HepG2 (cell line): ENCODE measurements around the gene ZNF747. TPM values are rescaled to one million over a fixed set of nuclear protein-coding genes. Genes with fewer than 3 reads are reported as not detected.
A peak's percentile ranks its signal among the peaks of the same experiment; 100 is the strongest.

Experiments
- BRCA1 ChIP-seq: sonication (generic); formaldehyde crosslinking; IDR thresholded peaks from 2 replicates; pipeline ENCODE4 v1.4.0; 2020; ENCODE audit warnings: missing genetic modification reagents
- DPF2 ChIP-seq: sonication (generic); formaldehyde crosslinking; IDR thresholded peaks from 2 replicates; pipeline ENCODE4 v1.4.0; 2020; ENCODE audit warnings: mild to moderate bottlenecking, low read depth, missing genetic modification reagents, borderline replicate concordance
- E2F1 ChIP-seq: sonication (generic); formaldehyde crosslinking; IDR thresholded peaks from 2 replicates; pipeline ENCODE4 v1.5.0; 2020; ENCODE audit warnings: missing genetic modification reagents
- HES4 ChIP-seq: sonication (generic); formaldehyde crosslinking; IDR thresholded peaks from 2 replicates; pipeline ENCODE4 v1.9.0; 2021; ENCODE audit warnings: mild to moderate bottlenecking, missing genetic modification reagents, borderline replicate concordance
- KDM5B ChIP-seq: sonication (generic); formaldehyde crosslinking; IDR thresholded peaks from 2 replicates; pipeline ENCODE4 v1.4.0; 2020; ENCODE audit warnings: missing genetic modification reagents, mild to moderate bottlenecking, borderline replicate concordance
- MYC ChIP-seq: sonication (generic); formaldehyde crosslinking; IDR thresholded peaks from 2 replicates; pipeline ENCODE4 v1.9.0; 2021; ENCODE audit warnings: missing genetic modification reagents, borderline replicate concordance
- NFKBIZ ChIP-seq: IDR thresholded peaks from 2 replicates; pipeline ENCODE4 v1.6.1; 2018; ENCODE audit warnings: missing genetic modification reagents, missing compliant biosample characterization
- PITX1 ChIP-seq: sonication (generic); formaldehyde crosslinking; IDR thresholded peaks from 2 replicates; pipeline ENCODE4 v1.5.1; 2020; ENCODE audit warnings: mild to moderate bottlenecking, missing genetic modification reagents
- SALL2 ChIP-seq: sonication (generic); formaldehyde crosslinking; IDR thresholded peaks from 2 replicates; pipeline ENCODE4 v1.8.1; 2023; ENCODE audit warnings: mild to moderate bottlenecking, missing genetic modification reagents, inconsistent platforms
- ZBTB4 ChIP-seq: sonication (generic); formaldehyde crosslinking; IDR thresholded peaks from 2 replicates; pipeline ENCODE4 v1.4.0; 2020; ENCODE audit warnings: missing genetic modification reagents, mild to moderate bottlenecking, borderline replicate concordance
- ZBTB7B ChIP-seq: sonication (generic); formaldehyde crosslinking; IDR thresholded peaks from 2 replicates; pipeline ENCODE4 v1.4.0; 2020; ENCODE audit warnings: missing genetic modification reagents
- ZFP36 ChIP-seq: fragments of 150-350 bp; IDR thresholded peaks from 2 replicates; pipeline ENCODE4 v1.6.1; 2018; ENCODE audit warnings: borderline replicate concordance, low read length, low read depth; ENCODE audit not compliant: partially characterized antibody
- ZFY ChIP-seq: sonication (generic); formaldehyde crosslinking; IDR thresholded peaks from 2 replicates; pipeline ENCODE4 v1.4.0; 2020; ENCODE audit warnings: missing genetic modification reagents
- ZNF552 ChIP-seq: sonication (generic); formaldehyde crosslinking; IDR thresholded peaks from 2 replicates; pipeline ENCODE4 v1.9.0; 2022; ENCODE audit warnings: missing genetic modification reagents, mild to moderate bottlenecking, borderline replicate concordance
- polyA plus RNA-seq, 8 experiments: library from polyadenylated mRNA; depleted of rRNA in 3 of 8; stranded (reverse) in 7 of 8; unstranded in 1 of 8; fragments of >200 nt; fragmentation: Illumina TruSeq in 4 of 8; extraction: Trizol in 4 of 8; gene quantifications; 2 replicates each; pipeline versions ENCODE4 v1.2.1 to v1.2.3, GENCODE V29; 2011 to 2016; ENCODE audit warnings: low read depth in 4 of 8, missing spikeins in 1 of 8, mixed read lengths in 1 of 8; ENCODE audit not compliant: insufficient read depth in 1 of 8
- total RNA-seq, 5 experiments: library from RNA; depleted of rRNA; stranded (reverse); fragments of >200 nt; fragmentation: Illumina TruSeq; extraction: Trizol; gene quantifications; 2 replicates each; pipeline ENCODE4 v1.2.3, GENCODE V29; 2016; ENCODE audit warnings: low read depth in 1 of 5
- TF ChIP-seq, protein P1 (sequence below): sonication (generic); formaldehyde crosslinking; IDR thresholded peaks from 2 replicates; pipeline ENCODE4 v1.5.1; 2020; ENCODE audit warnings: mild to moderate bottlenecking, missing genetic modification reagents, borderline replicate concordance
- TF ChIP-seq, protein P2 (sequence below): sonication (generic); formaldehyde crosslinking; IDR thresholded peaks from 2 replicates; pipeline ENCODE4 v1.5.0; 2020; ENCODE audit warnings: missing genetic modification reagents, mild to moderate bottlenecking, borderline replicate concordance

Gene ZNF747
- total and polyA plus RNA-seq, 2 of the 13 experiments (the other 11 are each of a cell fraction or from before 2014, with no cell fraction given): 7.2 to 10.2 TPM

DNA sequence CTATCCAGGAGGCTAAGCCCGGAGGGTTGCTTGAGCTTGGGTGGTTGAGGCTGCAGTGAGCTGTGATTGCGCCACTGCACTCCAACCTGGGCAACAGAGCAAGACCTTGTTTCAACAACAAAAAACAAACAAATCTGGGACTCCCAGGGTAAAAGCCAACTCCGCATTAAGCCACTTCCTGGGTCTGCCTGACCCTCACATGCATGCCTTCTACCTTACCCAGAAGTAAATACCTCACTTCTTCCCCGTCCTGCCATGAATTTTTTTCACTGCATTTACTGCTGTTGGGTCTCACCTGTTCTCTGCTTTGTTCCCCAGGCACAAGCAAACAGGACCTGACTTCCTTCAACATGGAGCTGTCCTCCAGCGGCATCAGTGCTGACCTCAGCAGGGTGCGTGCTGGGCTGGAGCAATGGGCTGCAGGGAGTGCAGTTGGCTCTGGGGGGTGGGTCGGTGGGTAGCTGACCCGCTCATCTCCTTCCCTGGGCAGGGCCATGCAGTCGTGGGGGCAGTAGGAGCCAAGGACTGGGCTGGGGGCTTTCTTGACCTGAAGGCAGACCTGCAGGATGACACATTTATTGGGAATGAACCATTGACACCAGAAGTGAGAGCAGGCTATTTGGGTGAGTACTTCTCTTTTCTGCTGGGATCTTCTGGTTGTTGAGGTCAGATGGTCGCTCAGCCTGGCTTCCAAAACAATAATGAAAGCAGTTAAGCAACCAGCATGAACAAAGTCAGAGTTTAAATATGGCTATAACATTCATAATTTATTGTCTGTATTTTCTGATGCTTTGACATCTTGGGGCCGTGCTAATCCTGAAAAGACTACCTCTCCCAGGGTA is 45.7 kb downstream of the ZNF747 start (continued):
- TF ChIP-seq NFKBIZ (CRISPR knock-in tag): no peak; the same call in 1 of the 2 replicates
- TF ChIP-seq SALL2 (CRISPR knock-in tag): no peak
- no peak for TF ChIP-seq HES4 (CRISPR knock-in tag)
- peak; percentile 51; the same call in 1 of the 2 replicates for TF ChIP-seq ZBTB7B (CRISPR knock-in tag)
- TF ChIP-seq ZFY (CRISPR knock-in tag): 0 out of 2 replicates have a peak, but pooled peaks have one; percentile 15
- TF ChIP-seq ZNF552 (CRISPR knock-in tag): no peak
- no peak for TF ChIP-seq ZBTB4 (CRISPR knock-in tag)
- TF ChIP-seq MYC: peak; percentile 53; the same call in 1 of the 2 replicates
- no peak for TF ChIP-seq KDM5B (CRISPR knock-in tag)
- peak; percentile 71; the same call in 1 of the 2 replicates for TF ChIP-seq DPF2 (CRISPR knock-in tag)
- TF ChIP-seq E2F1 (CRISPR knock-in tag): no peak
- peak; percentile 83; the same call in 1 of the 2 replicates for TF ChIP-seq BRCA1 (CRISPR knock-in tag)
- TF ChIP-seq, protein P1, sequence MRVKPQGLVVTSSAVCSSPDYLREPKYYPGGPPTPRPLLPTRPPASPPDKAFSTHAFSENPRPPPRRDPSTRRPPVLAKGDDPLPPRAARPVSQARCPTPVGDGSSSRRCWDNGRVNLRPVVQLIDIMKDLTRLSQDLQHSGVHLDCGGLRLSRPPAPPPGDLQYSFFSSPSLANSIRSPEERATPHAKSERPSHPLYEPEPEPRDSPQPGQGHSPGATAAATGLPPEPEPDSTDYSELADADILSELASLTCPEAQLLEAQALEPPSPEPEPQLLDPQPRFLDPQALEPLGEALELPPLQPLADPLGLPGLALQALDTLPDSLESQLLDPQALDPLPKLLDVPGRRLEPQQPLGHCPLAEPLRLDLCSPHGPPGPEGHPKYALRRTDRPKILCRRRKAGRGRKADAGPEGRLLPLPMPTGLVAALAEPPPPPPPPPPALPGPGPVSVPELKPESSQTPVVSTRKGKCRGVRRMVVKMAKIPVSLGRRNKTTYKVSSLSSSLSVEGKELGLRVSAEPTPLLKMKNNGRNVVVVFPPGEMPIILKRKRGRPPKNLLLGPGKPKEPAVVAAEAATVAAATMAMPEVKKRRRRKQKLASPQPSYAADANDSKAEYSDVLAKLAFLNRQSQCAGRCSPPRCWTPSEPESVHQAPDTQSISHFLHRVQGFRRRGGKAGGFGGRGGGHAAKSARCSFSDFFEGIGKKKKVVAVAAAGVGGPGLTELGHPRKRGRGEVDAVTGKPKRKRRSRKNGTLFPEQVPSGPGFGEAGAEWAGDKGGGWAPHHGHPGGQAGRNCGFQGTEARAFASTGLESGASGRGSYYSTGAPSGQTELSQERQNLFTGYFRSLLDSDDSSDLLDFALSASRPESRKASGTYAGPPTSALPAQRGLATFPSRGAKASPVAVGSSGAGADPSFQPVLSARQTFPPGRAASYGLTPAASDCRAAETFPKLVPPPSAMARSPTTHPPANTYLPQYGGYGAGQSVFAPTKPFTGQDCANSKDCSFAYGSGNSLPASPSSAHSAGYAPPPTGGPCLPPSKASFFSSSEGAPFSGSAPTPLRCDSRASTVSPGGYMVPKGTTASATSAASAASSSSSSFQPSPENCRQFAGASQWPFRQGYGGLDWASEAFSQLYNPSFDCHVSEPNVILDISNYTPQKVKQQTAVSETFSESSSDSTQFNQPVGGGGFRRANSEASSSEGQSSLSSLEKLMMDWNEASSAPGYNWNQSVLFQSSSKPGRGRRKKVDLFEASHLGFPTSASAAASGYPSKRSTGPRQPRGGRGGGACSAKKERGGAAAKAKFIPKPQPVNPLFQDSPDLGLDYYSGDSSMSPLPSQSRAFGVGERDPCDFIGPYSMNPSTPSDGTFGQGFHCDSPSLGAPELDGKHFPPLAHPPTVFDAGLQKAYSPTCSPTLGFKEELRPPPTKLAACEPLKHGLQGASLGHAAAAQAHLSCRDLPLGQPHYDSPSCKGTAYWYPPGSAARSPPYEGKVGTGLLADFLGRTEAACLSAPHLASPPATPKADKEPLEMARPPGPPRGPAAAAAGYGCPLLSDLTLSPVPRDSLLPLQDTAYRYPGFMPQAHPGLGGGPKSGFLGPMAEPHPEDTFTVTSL (CRISPR knock-in tag): peak; percentile 48; the same call in 1 of the 2 replicates
- peak; percentile 88 for TF ChIP-seq PITX1 (CRISPR knock-in tag)
- no peak for TF ChIP-seq ZFP36
- TF ChIP-seq, protein P2, sequence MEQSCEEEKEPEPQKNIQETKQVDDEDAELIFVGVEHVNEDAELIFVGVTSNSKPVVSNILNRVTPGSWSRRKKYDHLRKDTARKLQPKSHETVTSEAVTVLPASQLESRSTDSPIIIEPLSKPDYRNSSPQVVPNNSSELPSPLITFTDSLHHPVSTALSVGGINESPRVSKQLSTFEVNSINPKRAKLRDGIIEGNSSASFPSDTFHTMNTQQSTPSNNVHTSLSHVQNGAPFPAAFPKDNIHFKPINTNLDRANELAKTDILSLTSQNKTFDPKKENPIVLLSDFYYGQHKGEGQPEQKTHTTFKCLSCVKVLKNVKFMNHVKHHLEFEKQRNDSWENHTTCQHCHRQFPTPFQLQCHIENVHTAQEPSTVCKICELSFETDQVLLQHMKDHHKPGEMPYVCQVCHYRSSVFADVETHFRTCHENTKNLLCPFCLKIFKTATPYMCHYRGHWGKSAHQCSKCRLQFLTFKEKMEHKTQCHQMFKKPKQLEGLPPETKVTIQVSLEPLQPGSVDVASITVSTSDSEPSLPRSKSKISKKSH (CRISPR knock-in tag): peak; percentile 65; the same call in 1 of the 2 replicates
